DMS114 treated with DMSO at 0.1 percent for 48 hours (cell line): ENCODE measurements around the gene THYN1.

Experiments used
- DNase-seq: peaks from one replicate; lab custom pipeline; 2025; ENCODE audit not compliant: unreplicated experiment; lab: John Stamatoyannopoulos, UW

THYN1 gene

DNA sequence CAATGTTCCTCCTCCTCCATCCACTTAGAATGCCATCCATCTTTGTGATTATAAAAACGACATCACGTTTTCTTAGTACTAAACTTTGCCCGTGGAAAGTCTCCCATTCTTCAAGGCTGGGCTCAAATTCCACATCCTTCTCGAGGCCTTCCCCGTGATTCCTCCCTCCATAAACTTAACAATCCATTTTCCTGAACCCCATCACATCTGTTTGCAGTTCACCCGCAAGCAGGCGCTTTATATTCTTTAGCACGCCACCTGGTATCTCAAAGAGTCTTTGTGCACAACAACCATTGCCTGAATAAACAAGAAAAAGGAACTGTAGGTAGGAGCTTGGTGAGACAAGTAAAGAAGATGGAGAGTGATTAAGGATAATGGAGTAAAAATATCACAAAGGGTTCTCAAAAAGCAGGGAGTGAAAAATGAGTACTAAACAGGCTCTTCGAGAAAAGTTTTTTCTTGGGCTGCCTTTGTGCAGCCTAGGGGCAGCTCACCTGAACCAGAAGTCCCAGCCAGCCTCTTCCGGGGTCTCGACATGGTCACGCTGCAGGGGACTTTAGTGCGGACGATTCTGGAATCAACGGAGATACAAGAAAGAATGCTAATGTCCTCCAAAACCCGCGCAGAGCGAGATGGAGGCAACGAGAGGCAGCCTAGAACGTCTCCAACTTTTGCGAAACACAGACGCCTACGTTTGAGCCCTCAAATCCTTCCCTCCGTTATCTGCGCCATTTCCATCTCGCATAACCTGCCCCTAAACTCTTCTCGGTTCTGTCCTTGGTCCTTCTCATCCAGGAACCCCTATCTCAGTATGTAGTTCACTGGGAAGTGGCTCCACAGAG, 585 bp downstream of the THYN1 start:
- DNase-seq = peak; percentile 35

DNA sequence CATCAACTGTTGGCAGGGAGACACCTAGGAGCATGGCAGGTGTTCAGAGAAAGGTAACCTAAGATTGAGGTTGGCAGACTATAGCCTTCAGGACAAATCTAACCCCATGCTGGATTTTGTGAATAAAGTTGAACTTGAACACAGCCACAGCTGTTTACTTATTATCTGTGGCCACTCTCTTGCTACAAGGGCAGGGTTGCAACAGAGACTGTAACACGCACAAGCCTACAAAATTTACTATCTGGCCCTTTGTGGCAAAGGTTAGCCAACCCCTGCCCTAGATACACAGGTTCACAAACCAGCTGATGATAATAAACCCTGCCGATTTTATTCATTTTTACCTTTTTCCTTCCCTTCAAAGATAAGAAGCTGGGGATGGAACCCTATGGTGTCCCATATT, 2.5 kb downstream of the THYN1 start:
- no peak for DNase-seq

DNA sequence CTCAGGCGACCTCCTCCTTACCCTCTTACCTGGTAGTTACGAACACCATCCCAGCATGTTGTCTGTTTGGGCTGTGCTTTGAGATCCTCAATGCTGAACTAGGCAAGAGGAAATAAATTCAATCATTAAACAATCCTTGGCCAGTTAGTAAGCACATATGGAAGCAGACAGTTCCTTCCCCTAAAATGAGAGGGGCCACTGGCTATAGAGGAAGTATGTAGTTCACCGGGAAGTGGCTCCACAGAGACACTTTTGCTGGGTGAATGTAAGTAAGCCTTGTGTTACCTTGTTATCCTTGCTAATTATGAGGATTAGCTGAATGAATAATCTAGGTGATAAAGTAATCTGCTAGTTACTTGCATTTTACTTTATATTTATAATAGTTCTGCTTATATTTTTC, 2.9 kb downstream of the THYN1 start:
- no peak for DNase-seq

DNA sequence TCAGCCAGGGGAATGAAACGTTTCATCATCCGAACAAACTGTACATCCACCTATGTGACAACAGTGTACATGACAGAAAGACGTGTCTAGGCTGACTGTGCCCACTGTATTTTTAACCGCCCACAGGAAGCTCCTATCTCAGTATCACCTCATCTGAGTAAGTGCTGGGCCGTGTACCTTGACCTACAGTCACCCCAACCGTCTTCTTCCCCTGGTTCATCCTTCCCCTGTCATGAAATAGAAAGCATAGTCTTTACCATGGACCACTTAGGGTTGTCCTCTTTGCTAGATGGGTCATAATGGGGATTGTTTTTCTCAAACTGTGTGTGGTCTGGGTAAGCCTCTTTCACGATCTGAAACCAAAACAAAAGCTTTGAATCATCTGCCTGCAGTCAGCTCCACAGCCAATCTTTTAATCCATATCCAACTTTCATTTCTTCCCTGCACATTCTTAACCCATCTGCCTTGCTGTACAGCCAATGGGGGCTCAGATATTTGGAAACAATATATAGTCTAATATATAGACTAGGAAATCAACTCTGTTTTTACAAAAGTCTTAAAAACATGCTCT, 4.2 kb downstream of the THYN1 start:
- no peak for DNase-seq

DNA sequence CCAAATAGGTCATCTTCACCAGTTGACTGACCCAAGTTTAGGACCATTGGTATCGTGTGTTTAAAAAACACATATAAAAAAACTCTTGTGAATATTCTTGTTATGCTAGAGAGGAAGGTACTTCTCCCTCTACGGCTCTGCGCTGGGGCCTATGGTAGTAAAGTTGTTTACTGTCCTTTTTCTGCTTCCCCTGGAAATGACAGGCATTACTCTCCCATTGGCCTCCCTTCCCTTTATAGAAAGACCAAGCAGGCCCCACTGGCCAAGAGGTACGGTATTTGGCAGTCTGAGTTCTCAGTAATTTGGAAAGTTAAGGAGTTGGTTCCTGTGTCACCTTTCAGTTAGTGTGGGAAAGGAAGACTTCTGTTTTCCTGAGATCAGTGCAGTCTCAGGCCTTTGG, 6.5 kb downstream of the THYN1 start:
- DNase-seq = no peak

DNA sequence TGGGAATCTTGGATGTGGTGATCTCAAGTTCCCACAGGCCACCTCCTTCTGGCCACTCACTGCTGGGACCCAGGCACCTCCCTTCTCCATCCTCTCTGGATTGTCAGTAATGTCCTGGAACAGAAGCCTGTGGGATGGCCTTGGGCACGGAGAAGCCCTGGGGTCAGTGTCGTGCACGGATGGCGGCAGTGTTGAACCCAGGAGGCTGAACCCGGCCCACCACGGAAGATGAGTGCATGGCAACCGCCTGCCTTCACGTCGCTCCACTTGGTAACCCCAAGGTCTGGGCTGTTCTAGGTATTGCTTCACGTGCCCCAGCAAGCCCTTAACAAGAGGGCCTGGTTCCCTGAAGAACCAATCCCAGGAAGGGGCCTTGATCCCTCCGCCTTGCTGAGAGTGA, 7.1 kb downstream of the THYN1 start:
- no peak for DNase-seq

DNA sequence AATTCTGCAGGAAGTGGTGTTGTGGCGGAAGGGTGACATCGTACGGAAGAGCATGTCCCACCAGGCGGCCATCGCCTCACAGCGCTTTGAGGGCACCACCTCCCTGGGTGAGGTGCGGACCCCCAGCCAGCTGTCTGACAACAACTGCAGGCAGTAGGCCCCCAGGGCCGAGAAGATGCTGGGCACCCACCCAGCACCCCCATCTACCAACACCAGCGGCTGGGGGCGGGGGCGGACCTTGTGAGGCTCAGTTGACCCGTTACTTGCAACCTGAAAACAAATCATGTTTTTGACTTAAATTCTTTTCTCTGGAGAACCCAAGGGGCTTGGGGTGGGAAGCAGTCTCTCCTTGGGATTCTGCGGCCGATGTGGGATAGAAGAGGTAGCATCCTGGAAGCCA, 7.7 kb downstream of the THYN1 start:
- DNase-seq = no peak

DNA sequence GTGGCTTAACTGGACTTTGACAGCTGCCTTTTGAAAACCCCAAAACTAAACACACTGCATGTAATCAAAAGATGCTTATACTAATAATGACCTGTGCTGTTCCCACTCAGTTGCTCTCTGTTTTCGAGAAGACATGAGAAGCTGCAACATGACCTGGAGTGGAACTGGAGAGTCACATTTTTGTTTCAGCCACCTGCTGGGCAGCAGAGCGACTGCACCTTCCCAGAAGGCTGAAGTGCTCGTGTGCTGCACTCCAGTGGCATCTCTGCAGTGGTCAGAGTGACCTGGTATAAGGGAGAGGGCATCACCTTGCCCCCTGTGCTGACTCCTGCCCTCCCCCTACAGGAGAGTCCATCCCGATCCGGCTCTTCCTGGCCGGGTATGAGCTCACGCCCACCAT, 8.6 kb downstream of the THYN1 start:
- no peak for DNase-seq

DNA sequence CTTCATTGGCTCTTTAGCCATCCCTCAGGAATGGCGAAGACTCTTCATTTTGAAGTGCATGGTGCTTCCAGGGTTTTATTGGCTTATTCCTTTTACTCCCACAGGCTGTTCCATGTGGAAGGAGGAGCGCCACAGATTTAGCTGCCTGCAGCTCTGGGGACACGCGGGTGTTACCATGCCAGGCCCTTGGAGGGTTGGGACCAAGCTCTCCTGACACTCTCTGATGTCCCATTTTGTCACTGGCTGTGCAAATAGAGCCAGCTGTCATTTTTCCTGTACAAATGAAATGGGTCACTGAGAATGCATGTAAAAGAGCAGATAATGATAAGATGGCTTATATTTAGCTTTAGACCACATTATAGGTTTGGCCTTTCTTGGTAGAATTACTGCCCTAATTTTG, 9.2 kb downstream of the THYN1 start:
- no peak for DNase-seq

DNA sequence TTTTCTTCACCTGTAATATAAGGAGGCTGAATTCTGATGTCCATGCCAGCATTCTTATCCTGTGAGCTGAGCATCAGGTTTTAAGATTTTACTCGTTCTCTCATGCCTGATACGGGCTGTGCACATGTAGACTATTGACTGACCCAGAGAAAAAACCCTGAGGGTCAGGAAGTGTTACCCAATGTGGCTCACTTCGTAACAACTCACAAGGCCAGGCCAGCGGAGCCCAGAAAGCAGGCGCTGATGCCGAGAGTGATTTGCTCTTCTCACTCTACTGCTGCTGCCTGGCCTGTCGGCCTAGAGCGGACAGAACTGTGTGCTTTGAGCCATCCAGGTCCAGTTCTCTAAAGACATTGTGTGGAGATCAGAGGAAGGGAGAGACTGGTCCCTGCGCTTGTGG, 10.8 kb downstream of the THYN1 start:
- DNase-seq = no peak

DNA sequence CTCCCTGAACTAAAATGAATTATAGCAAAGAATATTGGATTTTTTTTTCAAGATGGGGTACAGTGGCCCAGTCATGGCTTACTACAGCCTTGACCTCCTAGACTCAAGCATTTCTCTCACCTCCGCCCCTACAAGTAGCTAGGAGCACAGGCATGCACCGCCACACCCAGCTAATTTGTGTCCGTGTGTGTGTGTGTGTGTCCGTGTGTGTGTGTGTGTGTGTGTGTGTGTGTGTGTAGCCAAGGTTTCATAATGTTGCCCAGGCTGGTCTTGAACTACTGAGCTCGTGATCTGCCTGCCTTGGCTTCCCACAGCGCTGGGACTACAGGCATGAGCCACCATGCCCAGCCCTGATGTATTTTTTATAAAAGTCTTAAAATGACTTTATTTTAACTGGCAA, 12.6 kb downstream of the THYN1 start:
- DNase-seq = no peak

DNA sequence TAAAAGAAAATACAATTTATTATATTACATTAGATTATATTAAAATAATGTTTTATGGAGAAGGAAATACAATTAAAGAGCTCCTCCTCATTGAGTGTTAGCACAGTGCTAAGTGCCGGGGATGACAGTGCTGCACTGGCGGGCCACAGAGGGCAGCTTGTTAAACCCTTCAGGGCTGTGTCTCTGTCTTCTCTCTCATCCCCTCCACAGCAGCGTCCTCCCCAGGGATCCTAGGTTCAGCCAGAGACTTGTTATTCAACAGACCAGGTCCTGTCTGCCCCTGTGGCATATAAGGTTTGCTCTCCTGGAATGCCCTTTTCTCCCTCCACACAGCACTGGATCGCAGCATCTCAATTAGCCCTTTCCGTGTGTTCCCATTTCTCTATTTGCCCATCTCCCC, 14.2 kb downstream of the THYN1 start:
- DNase-seq = no peak

DNA sequence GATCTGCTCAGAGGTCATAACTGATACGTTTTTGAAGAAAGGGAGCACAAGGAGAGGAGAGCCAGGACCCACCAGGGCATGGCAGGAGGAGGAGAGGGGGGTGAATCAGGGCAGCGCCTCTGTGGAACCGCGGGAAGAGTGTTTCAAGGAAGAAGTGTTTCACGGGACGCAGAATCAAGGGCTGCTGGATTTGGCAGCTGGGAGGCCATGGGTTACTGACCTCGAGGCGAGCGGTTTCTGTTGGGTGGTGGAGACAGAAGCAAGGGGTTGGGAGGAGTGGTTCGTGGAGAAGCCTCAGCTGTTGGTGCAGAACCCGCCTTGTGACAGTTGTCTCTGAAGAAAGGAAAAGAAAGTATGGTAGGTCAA, 15.6 kb downstream of the THYN1 start:
- DNase-seq = no peak

DNA sequence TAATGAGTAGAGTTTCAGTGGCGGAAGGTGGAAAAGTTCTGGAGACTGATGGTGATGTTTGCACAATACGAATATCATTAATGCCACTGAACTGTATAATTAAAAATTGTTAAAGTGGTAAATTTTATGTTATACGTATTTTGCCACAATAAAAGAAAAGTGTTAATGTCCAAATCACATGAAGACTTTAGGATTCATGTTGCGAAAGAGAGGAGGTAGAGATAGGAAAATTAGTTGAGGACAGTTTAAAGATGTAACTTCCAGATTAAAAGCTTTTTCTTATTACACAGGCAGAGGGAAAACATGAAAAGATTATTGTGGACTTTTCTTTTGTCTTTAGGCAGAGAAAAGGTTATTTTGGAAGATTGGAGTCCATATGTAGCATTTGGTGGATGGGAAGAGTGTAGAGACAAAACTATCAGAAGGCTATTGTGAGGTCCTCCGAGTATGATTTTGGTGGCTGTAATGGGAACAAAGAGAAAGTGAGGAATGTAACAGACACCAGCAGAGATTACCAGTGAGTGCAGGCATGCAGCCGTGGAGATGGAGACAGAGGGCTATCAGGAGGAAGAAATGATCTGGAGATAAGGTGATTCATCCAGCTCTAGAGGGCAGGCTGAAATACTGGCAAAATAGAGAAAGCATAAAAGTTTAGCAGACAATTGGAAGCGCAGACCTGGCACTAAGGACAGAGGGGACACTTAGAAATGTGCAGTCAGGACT, 16.2 kb downstream of the THYN1 start:
- DNase-seq = no peak

DNA sequence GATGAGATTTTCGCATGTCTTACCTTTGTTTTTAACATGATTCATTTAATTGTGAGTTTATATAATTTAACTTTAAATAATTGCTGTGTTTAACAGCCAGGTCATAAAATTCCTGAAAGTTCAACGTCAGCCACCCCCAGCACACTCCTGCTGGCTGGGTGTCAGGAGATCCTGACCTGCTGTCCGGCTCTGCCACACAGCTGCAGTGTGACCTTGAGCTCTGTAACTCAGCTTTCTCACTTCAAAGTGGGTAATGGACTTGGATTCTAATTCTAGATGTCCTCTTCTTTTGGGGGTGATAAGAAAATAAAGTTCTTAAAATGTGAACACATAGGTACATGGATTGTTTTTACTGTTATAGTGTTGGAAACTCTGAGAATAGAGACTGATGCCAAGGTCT, 17.8 kb downstream of the THYN1 start:
- DNase-seq = no peak

DNA sequence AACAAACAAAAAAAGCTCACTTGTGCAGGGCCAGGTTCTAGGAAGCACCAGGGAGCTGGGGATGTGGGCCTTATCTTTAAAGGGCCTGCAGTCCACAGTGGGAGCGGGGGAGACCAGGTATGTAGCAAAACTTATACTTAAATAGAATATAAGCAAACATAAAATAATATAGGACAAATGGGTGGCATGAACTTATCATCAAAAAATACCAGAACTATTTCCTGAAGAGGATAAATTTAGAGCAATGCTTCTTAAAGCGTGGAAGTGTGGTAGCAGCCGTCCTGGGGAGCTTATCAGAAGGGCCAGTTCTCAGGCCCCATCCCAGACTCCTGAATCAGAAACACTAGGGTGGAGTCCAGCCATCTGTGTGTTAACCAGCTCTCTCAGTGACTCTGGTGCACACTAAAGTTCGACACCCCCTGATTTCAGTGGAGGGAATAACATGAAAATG, 19.4 kb downstream of the THYN1 start:
- DNase-seq = no peak

DNA sequence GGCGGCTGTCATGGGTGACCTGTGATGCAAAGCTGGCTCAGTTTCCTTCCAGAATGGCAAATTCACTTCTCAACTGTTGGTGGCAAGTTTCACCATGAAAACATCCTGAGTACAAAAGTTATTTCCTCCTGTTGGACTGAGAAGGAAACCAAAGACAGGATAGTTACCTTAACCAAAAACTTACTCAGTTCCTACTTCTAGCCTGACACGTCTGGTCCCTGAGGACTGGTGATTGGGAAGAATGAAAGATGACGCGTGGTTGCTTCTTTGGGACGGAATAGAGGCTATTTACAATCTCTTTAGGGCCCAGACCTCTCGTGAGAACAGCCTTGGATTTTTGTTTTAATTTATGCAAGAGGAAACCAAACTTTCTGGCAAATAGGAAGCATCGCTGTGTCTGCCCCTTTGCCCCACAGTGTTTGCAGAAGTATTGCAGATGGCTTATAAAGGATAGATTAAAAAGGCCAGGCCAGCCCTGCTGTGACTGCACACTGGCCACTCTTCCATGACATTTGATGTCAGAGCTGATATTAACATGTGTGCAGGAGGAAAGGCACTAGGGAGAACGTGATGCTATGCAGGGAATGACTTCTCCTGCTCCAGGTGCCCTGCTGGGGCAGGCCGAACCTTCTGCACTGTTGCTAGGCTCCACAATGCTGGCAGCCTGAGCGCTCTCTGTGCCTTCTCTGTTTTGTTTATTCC, 21.0 kb downstream of the THYN1 start:
- DNase-seq = no peak

DNA sequence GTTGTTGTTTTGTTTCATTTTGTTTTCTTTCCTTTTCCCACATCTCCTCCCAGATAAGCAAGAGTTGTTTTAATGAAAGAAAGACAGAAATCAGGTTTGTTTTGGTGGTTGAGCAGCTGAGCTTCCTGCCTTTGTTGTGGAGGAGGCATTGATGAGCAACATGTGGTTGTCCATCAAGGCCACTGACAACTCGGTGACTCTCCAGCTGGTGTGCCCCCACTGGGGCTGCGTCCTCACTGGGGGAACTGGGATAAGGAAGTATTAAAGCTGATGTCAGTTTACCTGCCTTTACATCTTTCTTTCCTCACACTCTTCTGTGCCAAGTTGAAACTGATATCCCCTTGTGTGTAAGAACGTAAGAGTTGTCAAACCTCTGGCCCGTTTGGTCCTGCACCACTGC, 22.8 kb downstream of the THYN1 start:
- no peak for DNase-seq

DNA sequence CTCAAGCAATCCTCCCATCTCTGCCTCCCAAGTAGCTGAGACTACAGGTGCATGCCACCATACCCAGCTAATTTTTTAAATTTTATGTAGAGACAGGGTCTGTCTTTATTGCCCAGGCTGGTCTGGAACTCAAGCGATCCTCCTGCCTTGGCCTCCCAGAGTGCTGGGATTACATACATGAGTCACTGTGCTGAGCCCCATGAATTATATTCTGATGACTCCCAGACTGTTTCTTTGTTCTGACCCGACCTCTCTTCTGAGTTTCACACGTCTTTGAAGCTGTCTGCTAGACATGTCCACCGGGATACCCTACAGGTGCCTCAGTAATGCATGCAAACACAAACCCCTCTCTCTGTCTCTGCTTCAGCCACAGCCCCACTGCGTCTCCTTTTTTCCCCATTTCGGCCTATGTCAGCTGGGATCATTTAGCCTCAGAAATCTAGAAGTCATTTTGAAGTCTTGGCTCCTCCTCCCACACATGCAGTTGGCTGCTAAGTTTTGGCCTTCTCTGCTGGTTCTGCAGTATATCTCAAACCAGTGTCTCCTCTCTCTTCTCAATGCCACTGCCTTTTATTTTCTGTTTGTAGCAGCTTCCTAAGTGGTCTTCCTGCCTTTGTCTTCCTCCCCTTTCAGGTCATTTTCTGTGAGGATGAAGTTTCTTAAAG, 23.9 kb downstream of the THYN1 start:
- DNase-seq = no peak

DNA sequence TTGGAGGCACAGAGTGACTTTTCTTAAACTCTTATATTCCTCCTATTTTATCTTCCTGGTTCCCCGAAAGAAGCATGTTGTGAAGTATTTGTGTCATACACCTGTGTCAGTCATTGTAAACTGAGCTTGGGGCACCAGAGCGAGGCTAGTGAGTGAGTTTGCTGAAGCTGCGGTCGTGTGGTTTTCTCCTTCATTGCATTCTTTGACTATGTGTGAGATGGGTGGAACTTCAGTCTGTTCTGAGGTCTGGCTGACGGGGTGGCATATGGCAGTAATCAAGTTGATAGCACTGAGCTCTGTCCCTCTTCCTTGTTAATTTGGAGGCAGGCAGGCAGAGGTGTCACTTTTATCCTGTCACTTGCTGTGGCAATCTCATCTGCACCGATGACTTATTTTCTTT, 24.5 kb downstream of the THYN1 start:
- no peak for DNase-seq

DNA sequence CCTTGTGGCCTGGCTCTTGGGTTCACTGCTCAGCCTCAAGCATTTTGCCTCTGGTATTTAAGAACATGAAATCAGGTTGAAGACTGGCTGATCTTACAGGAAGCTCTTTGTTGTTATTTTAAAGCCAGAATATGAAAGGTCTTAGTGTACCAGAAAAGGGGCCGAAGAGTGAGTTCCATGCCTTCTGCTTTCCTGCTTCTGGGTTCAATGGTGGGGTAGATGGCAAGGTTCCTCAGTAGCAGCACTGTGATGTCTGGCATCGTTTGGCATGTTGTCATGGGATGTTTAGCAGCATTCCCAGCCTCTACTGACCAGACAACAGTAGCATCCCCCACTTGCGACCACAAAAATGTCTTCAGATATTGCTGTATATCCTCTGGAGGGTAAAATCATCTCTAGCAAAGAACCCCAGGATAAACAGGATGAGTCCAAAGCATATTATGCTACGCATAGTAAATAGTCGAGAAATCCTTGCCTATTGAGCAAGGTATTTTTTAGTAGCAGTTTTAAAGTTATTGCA, 26.3 kb downstream of the THYN1 start:
- DNase-seq = no peak
